Measurements from ENCODE around the gene IER5L. TPM values are rescaled to one million over a fixed set of nuclear protein-coding genes. Genes with fewer than 3 reads are reported as not detected.

IER5L gene
- total and polyA plus RNA-seq, 12 donors: 0.46 to 168 (median 18.6) TPM

GRCh38 chr9:129162497-129163197 is 15.4 kb downstream of the IER5L start:
- Histone ChIP-seq H3K9me3 (replicated peaks in 1 of 3) (no peaks in the 10 kb centered on the region), H3K27me3 (no peaks in the 10 kb centered on the region), H3K36me3 (replicated peaks in 1 of 2) (no peaks in the 10 kb centered on the region), H3K4me3 (no peak overlapping the region), H3K4me1 (replicated peaks in 1 of 2) (peaks cover 11 to 12% of the 10 kb centered on the region in 2 donors), H3K27ac (no peak overlapping the region)
- TF ChIP-seq POLR2A (IDR thresholded peaks at IDR 0.05) (no peak), CTCF (IDR thresholded peaks at IDR 0.05) (no peak)
- intact Hi-C loops (cut with DNase I): no loop called here
- 88 to 94% (median 91%) methylated on average over 11 of the region's 11 CpGs for WGBS, 4 donors
- no peak for DNase-seq

- DNase-seq: no peak
- Histone ChIP-seq H3K27me3 (no peaks in the 10 kb centered on the region), H3K4me3 (no peak overlapping the region), H3K9me3 (replicated peaks in 1 of 3) (no peaks in the 10 kb centered on the region), H3K36me3 (replicated peaks in 1 of 2) (no peaks in the 10 kb centered on the region), H3K27ac (no peak overlapping the region), H3K4me1 (replicated peaks in 1 of 2) (peaks cover 0 to 2% of the 10 kb centered on the region in 2 donors)
- TF ChIP-seq CTCF (IDR thresholded peaks at IDR 0.05) (no peak), POLR2A (IDR thresholded peaks at IDR 0.05) (no peak)
- intact Hi-C loops (cut with DNase I): no loop called here
- WGBS, 4 donors: 95 to 98% (median 97%) methylated on average over 8 to 9 of the region's 9 CpGs
Measured at GRCh38 chr9:129161534-129161837, 16.6 kb downstream of the IER5L start.

GRCh38 chr9:129160712-129161533 is 17.1 kb downstream of the IER5L start:
- Histone ChIP-seq H3K27ac (no peak overlapping the region), H3K27me3 (no peaks in the 10 kb centered on the region), H3K9me3 (replicated peaks in 1 of 3) (no peaks in the 10 kb centered on the region), H3K36me3 (replicated peaks in 1 of 2) (no peaks in the 10 kb centered on the region), H3K4me3 (no peak overlapping the region), H3K4me1 (replicated peaks in 1 of 2) (no peaks in the 10 kb centered on the region)
- DNase-seq: no peak
- 86 to 96% (median 90%) methylated on average over 4 to 10 of the region's 10 CpGs for WGBS, 4 donors
- intact Hi-C loops (cut with DNase I): no loop called here
- TF ChIP-seq CTCF (IDR thresholded peaks at IDR 0.05) (no peak), POLR2A (IDR thresholded peaks at IDR 0.05) (no peak)

GRCh38 chr9:129156163-129156562 is 21.9 kb downstream of the IER5L start:
- Histone ChIP-seq H3K4me1 (replicated peaks in 1 of 2) (no peaks in the 10 kb centered on the region), H3K36me3 (replicated peaks in 1 of 2) (peaks cover 0 to 3% of the 10 kb centered on the region in 2 donors), H3K9me3 (replicated peaks in 1 of 3) (no peaks in the 10 kb centered on the region), H3K27ac (no peak overlapping the region), H3K4me3 (no peak overlapping the region), H3K27me3 (no peaks in the 10 kb centered on the region)
- no peak for TF ChIP-seq POLR2A (IDR thresholded peaks at IDR 0.05)
- no peak for DNase-seq
- intact Hi-C loops (cut with DNase I): no loop called here
- 84 to 94% (median 92%) methylated on average over 3 to 10 of the region's 10 CpGs for WGBS, 4 donors
